SU-DHL-6 (cell line): ENCODE measurements around the gene HSBP1.

ENCODE experiments used
- H2AFZ ChIP-seq: fragments of 200-600 bp; sonication (generic); 2 replicates; pipeline ENCODE4 v1.6.1; 2014; ENCODE audit warnings: low read depth, mild to moderate bottlenecking, moderate library complexity, mixed read lengths, antibody characterized with exemption, low read length; ENCODE audit not compliant: severe bottlenecking
- H3F3A ChIP-seq: fragments of 200-600 bp; shearing (Covaris generic); 2 replicates; pipeline ENCODE4 v1.6.0; 2016; ENCODE audit warnings: antibody characterized with exemption, mild to moderate bottlenecking; ENCODE audit not compliant: insufficient read depth
- H3K27ac ChIP-seq: fragments of 200-600 bp; sonication (generic); 2 replicates; pipeline ENCODE4 v1.5.1; 2016; ENCODE audit warnings: low read depth, mild to moderate bottlenecking, low read length, moderate library complexity, mixed read lengths
- H3K27me3 ChIP-seq: fragments of 200-600 bp; sonication (generic), shearing (Covaris generic); 2 replicates; pipeline ENCODE4 v1.6.0; 2014; ENCODE audit warnings: mild to moderate bottlenecking, low read length
- H3K36me3 ChIP-seq: fragments of 200-600 bp; sonication (generic); 2 replicates; pipeline ENCODE4 v1.6.1; 2014; ENCODE audit warnings: mild to moderate bottlenecking, low read length, mixed read lengths
- H3K4me2 ChIP-seq: fragments of 300-600, 200-600 bp; shearing (Covaris generic), sonication (generic); 2 replicates; pipeline ENCODE4 v1.6.0; 2014; ENCODE audit warnings: low read length, low read depth, mild to moderate bottlenecking; ENCODE audit not compliant: poor library complexity, severe bottlenecking
- H3K4me3 ChIP-seq: fragments of 200-600 bp; sonication (generic); 2 replicates; pipeline ENCODE4 v1.5.1; 2014; ENCODE audit warnings: antibody characterized with exemption, low read length, mild to moderate bottlenecking, mixed read lengths; ENCODE audit not compliant: insufficient read depth, poor library complexity, severe bottlenecking
- H3K79me2 ChIP-seq: fragments of 200-600 bp; sonication (generic); 2 replicates; pipeline ENCODE4 v1.6.1; 2014; ENCODE audit warnings: mild to moderate bottlenecking, low read length, moderate library complexity; ENCODE audit not compliant: insufficient read depth
- H3K9ac ChIP-seq: fragments of 200-600 bp; sonication (generic); 2 replicates; pipeline ENCODE4 v1.7.0; 2014; ENCODE audit warnings: mild to moderate bottlenecking, low read length
- H3K9me2 ChIP-seq: fragments of 200-600 bp; sonication (generic); replicated peaks from 2 replicates; pipeline ENCODE4 v1.6.1; 2014; ENCODE audit warnings: low read length; ENCODE audit not compliant: insufficient read depth
- H3K9me3 ChIP-seq: fragments of 200-600 bp; sonication (generic); 2 replicates; pipeline ENCODE4 v1.6.1; 2014; ENCODE audit warnings: low read length, mixed read lengths; ENCODE audit not compliant: insufficient read depth
- H4K20me1 ChIP-seq: fragments of 200-600 bp; sonication (generic); 2 replicates; pipeline ENCODE4 v1.6.1; 2014; ENCODE audit warnings: low read depth, mild to moderate bottlenecking, antibody characterized with exemption, low read length, moderate library complexity, mixed read lengths
- EZH2phosphoT487 ChIP-seq: fragments of 200-600 bp; sonication (generic), shearing (Covaris generic); conservative IDR thresholded peaks from 2 replicates; pipeline ENCODE4 v1.6.1; 2018; ENCODE audit warnings: mild to moderate bottlenecking, antibody characterized with exemption, low read length, moderate library complexity, mixed read lengths
- TF ChIP-seq, protein P1 (sequence below): fragments of 200-600 bp; sonication (generic); IDR thresholded peaks from one replicate; pipeline ENCODE4 v1.5.1; 2017; ENCODE audit warnings: antibody characterized with exemption, mild to moderate bottlenecking, low read length, moderate library complexity; ENCODE audit not compliant: insufficient read depth, poor library complexity, severe bottlenecking

HSBP1 gene

GRCh38 chr16:83853834-83854233 is 46.1 kb downstream of the HSBP1 start:
- Histone ChIP-seq H3K9me3 (no peaks in the 10 kb centered on the region), H3K79me2 (no peaks in the 10 kb centered on the region), H2AFZ (no peak overlapping the region), H3K9ac (no peak overlapping the region), H3K27ac (no peak overlapping the region), H3K9me2 (no peaks in the 10 kb centered on the region), H4K20me1 (no peaks in the 10 kb centered on the region), H3K27me3 (no peaks in the 10 kb centered on the region), H3F3A (no peaks in the 10 kb centered on the region), H3K36me3 (no peaks in the 10 kb centered on the region), H3K4me2 (no peak overlapping the region), H3K4me3 (no peak overlapping the region)
- TF ChIP-seq, protein P1, sequence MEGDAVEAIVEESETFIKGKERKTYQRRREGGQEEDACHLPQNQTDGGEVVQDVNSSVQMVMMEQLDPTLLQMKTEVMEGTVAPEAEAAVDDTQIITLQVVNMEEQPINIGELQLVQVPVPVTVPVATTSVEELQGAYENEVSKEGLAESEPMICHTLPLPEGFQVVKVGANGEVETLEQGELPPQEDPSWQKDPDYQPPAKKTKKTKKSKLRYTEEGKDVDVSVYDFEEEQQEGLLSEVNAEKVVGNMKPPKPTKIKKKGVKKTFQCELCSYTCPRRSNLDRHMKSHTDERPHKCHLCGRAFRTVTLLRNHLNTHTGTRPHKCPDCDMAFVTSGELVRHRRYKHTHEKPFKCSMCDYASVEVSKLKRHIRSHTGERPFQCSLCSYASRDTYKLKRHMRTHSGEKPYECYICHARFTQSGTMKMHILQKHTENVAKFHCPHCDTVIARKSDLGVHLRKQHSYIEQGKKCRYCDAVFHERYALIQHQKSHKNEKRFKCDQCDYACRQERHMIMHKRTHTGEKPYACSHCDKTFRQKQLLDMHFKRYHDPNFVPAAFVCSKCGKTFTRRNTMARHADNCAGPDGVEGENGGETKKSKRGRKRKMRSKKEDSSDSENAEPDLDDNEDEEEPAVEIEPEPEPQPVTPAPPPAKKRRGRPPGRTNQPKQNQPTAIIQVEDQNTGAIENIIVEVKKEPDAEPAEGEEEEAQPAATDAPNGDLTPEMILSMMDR: no peak
- no peak for TF ChIP-seq EZH2phosphoT487

DNA sequence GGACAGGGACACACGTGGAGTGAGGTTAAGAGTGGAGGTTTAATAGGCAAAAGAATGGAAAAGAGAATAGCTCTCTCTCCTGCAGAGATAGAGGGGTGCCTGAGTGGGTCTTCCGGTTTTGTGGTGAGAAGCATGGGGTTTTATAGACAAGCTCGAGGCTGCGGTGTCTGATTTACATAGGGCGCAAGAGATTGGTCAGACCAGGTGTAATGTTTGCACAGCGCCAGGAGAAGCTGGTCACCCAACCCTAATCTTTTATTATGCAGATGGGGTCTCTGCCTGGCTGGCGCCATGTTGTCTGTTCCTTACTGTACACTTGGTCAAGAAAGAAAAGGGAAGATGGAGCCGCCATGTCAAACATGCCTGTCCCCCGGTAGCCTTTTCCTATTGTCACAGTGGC is 46.6 kb downstream of the HSBP1 start:
- H2AFZ ChIP-seq: no peak overlapping the region
- TF ChIP-seq, protein P1: no peak
- no peak for TF ChIP-seq EZH2phosphoT487
- no peak overlapping the region for H3K27ac ChIP-seq
- no peaks in the 10 kb centered on the region for H3K9me2 ChIP-seq
- no peaks in the 10 kb centered on the region for H3F3A ChIP-seq
- no peak overlapping the region for H3K4me3 ChIP-seq
- no peaks in the 10 kb centered on the region for H4K20me1 ChIP-seq
- H3K9ac ChIP-seq: no peak overlapping the region
- H3K9me3 ChIP-seq: no peaks in the 10 kb centered on the region
- no peaks in the 10 kb centered on the region for H3K79me2 ChIP-seq
- H3K36me3 ChIP-seq: no peaks in the 10 kb centered on the region
- H3K27me3 ChIP-seq: no peaks in the 10 kb centered on the region
- H3K4me2 ChIP-seq: no peak overlapping the region

- TF ChIP-seq, protein P1: no peak
- no peak for TF ChIP-seq EZH2phosphoT487
- H2AFZ ChIP-seq: no peak overlapping the region
Observed at GRCh38 chr16:83856792-83857191, 49.0 kb downstream of the HSBP1 start.

More at GRCh38 chr16:83856792-83857191, 49.0 kb downstream of the HSBP1 start:
- H3K79me2 ChIP-seq: no peaks in the 10 kb centered on the region
- H3K9me2 ChIP-seq: no peaks in the 10 kb centered on the region
- no peaks in the 10 kb centered on the region for H3K9me3 ChIP-seq
- no peak overlapping the region for H3K4me3 ChIP-seq
- H3K9ac ChIP-seq: no peak overlapping the region
- no peaks in the 10 kb centered on the region for H3K36me3 ChIP-seq
- no peak overlapping the region for H3K4me2 ChIP-seq
- no peaks in the 10 kb centered on the region for H4K20me1 ChIP-seq
- no peaks in the 10 kb centered on the region for H3F3A ChIP-seq
- no peaks in the 10 kb centered on the region for H3K27me3 ChIP-seq
- no peak overlapping the region for H3K27ac ChIP-seq
